ENCODE measurements around the gene OR13C5.
"Not testable (repeated sequence)": the region's sequence is repeated elsewhere in the genome, so short reads cannot be mapped to it uniquely, and the experiment has no call there.

OR13C5 gene

GRCh38 chr9:104599313-104599712, at the start of gene OR13C5:
OR13C5 (minus strand) TSS chr9:104599413; CDS start chr9:104599413, 0 bp downstream.
- DNase-seq = not testable (repeated sequence)

- DNase-seq = no peak
Measured at GRCh38 chr9:104635456-104635855, 36.2 kb upstream of the OR13C5 start.

GRCh38 chr9:104633976-104634520, 34.8 kb upstream of the OR13C5 start:
- no peak for DNase-seq

- DNase-seq = not testable (repeated sequence)
Measured at GRCh38 chr9:104625964-104626363, 26.8 kb upstream of the OR13C5 start.

- no peak for DNase-seq
Measured at GRCh38 chr9:104618104-104618503, 18.9 kb upstream of the OR13C5 start, which contains the start of gene OR13C9. OR13C9 (minus strand) TSS chr9:104618204; CDS start chr9:104618204, 0 bp downstream.

GRCh38 chr9:104617418-104617817, 18.2 kb upstream of the OR13C5 start:
- no peak for DNase-seq

- DNase-seq = no peak
Measured at GRCh38 chr9:104611213-104611612, 12.0 kb upstream of the OR13C5 start.

GRCh38 chr9:104608336-104608735, 9.1 kb upstream of the OR13C5 start:
- DNase-seq = no peak

- DNase-seq = no peak
Measured at GRCh38 chr9:104606152-104606551, 6.9 kb upstream of the OR13C5 start.

- not testable (repeated sequence) for DNase-seq
Measured at GRCh38 chr9:104605527-104605926, 6.3 kb upstream of the OR13C5 start, which contains the start of gene OR13C2. OR13C2 (minus strand) TSS chr9:104605627; CDS start chr9:104605627, 0 bp downstream.

- no peak for DNase-seq
Measured at GRCh38 chr9:104604801-104605200, 5.6 kb upstream of the OR13C5 start.

- DNase-seq = not testable (repeated sequence)
Measured at GRCh38 chr9:104598749-104599148, 464 bp downstream of the OR13C5 start.

- DNase-seq = no peak
Measured at GRCh38 chr9:104589626-104590025, 9.6 kb downstream of the OR13C5 start.

GRCh38 chr9:104586496-104587180, 12.6 kb downstream of the OR13C5 start:
- DNase-seq = no peak

- no peak for DNase-seq
Measured at GRCh38 chr9:104580562-104580961, 18.7 kb downstream of the OR13C5 start.

GRCh38 chr9:104577263-104577662, 21.9 kb downstream of the OR13C5 start:
- no peak for DNase-seq

GRCh38 chr9:104575456-104575855, 23.8 kb downstream of the OR13C5 start:
- DNase-seq = no peak

- DNase-seq = no peak
Measured at GRCh38 chr9:104572612-104573011, 26.6 kb downstream of the OR13C5 start.

- no peak for DNase-seq
Measured at GRCh38 chr9:104568868-104569267, 30.3 kb downstream of the OR13C5 start, which contains the start of gene OR13C8. OR13C8 (plus strand) TSS chr9:104569168; CDS start chr9:104569168, 0 bp downstream.

- DNase-seq = no peak
Measured at GRCh38 chr9:104564358-104564757, 34.9 kb downstream of the OR13C5 start.

GRCh38 chr9:104556830-104557634, 42.2 kb downstream of the OR13C5 start:
- peak in 1 of 2 experiments; percentile 12 for DNase-seq

- no peak for DNase-seq
Measured at GRCh38 chr9:104555521-104555920, 43.7 kb downstream of the OR13C5 start.

- no peak for DNase-seq
Measured at GRCh38 chr9:104553261-104553660, 46.0 kb downstream of the OR13C5 start.

Data from NCI-H187 (cell line).